HUES6 (cell line): ENCODE measurements around the gene CACNA1C.

ENCODE experiments used
- H3K27ac ChIP-seq: 2 replicates; pipeline ENCODE4 v1.7.0; 2013; ENCODE audit warnings: low read depth, mild to moderate bottlenecking, low read length, inconsistent platforms
- H3K27me3 ChIP-seq: 2 replicates; pipeline ENCODE4 v1.6.1; 2013; ENCODE audit warnings: low read length; ENCODE audit not compliant: control insufficient read depth, insufficient read depth
- H3K36me3 ChIP-seq: 2 replicates; pipeline ENCODE4 v1.6.1; 2013; ENCODE audit warnings: low read length; ENCODE audit not compliant: control insufficient read depth, insufficient read depth
- H3K4me1 ChIP-seq: 2 replicates; pipeline ENCODE4 v1.6.1; 2013; ENCODE audit warnings: low read length; ENCODE audit not compliant: control insufficient read depth, insufficient read depth
- H3K4me3 ChIP-seq: 2 replicates; pipeline ENCODE4 v1.5.1; 2013; ENCODE audit warnings: low read depth, low read length
- H3K9ac ChIP-seq: one replicate; pipeline ENCODE4 v1.6.1; 2013; ENCODE audit warnings: mild to moderate bottlenecking, low read length
- H3K9me3 ChIP-seq: 2 replicates; pipeline ENCODE4 v1.6.1; 2013; ENCODE audit warnings: low read depth, low read length; ENCODE audit not compliant: control insufficient read depth, insufficient read depth

The CACNA1C gene

GRCh38 chr12:2422591-2422990 lies 369.8 kb downstream of the CACNA1C start:
- H3K27ac ChIP-seq, result no peak overlapping the region
- peaks cover 8% of the 10 kb centered on the region; the same call in 1 of the 2 replicates for H3K9me3 ChIP-seq
- no peaks in the 10 kb centered on the region for H3K27me3 ChIP-seq
- peaks cover 9% of the 10 kb centered on the region for H3K4me1 ChIP-seq
- H3K4me3 ChIP-seq, result no peak overlapping the region
- no peak overlapping the region for H3K9ac ChIP-seq
- H3K36me3 ChIP-seq, result no peaks in the 10 kb centered on the region

- Histone ChIP-seq H3K36me3 (no peaks in the 10 kb centered on the region), H3K27me3 (no peaks in the 10 kb centered on the region), H3K9ac (no peak overlapping the region), H3K4me3 (no peak overlapping the region), H3K27ac (no peak overlapping the region), H3K9me3 (peaks cover 8% of the 10 kb centered on the region; the same call in 1 of the 2 replicates), H3K4me1 (no peaks in the 10 kb centered on the region; the same call in 1 of the 2 replicates)
Measured at GRCh38 chr12:2429032-2429431, 376.2 kb downstream of the CACNA1C start.

- Histone ChIP-seq H3K4me1 (no peaks in the 10 kb centered on the region), H3K9ac (no peak overlapping the region), H3K9me3 (peaks cover 1% of the 10 kb centered on the region; the same call in 1 of the 2 replicates), H3K36me3 (no peaks in the 10 kb centered on the region), H3K27me3 (no peaks in the 10 kb centered on the region), H3K27ac (no peak overlapping the region), H3K4me3 (no peak overlapping the region)
Measured at GRCh38 chr12:2431810-2432209, 379.0 kb downstream of the CACNA1C start.

- Histone ChIP-seq H3K4me1 (no peaks in the 10 kb centered on the region), H3K27ac (no peak overlapping the region), H3K4me3 (no peak overlapping the region), H3K27me3 (no peaks in the 10 kb centered on the region), H3K9ac (no peak overlapping the region), H3K36me3 (no peaks in the 10 kb centered on the region), H3K9me3 (no peaks in the 10 kb centered on the region; the same call in 1 of the 2 replicates)
Measured at GRCh38 chr12:2432856-2433255, 380.1 kb downstream of the CACNA1C start.

GRCh38 chr12:2435511-2435910 lies 382.7 kb downstream of the CACNA1C start:
- no peaks in the 10 kb centered on the region; the same call in 1 of the 2 replicates for H3K9me3 ChIP-seq
- no peak overlapping the region for H3K27ac ChIP-seq
- no peaks in the 10 kb centered on the region for H3K36me3 ChIP-seq
- no peak overlapping the region for H3K9ac ChIP-seq
- no peaks in the 10 kb centered on the region for H3K27me3 ChIP-seq
- no peaks in the 10 kb centered on the region for H3K4me1 ChIP-seq
- no peak overlapping the region for H3K4me3 ChIP-seq

- H3K9ac ChIP-seq, result no peak overlapping the region
- no peaks in the 10 kb centered on the region for H3K36me3 ChIP-seq
- no peaks in the 10 kb centered on the region; the same call in 1 of the 2 replicates for H3K9me3 ChIP-seq
- H3K4me3 ChIP-seq, result no peak overlapping the region
- H3K27me3 ChIP-seq, result no peaks in the 10 kb centered on the region; the same call in 1 of the 2 replicates
- H3K4me1 ChIP-seq, result no peaks in the 10 kb centered on the region
- H3K27ac ChIP-seq, result no peak overlapping the region
Measured at GRCh38 chr12:2439332-2440100, 386.7 kb downstream of the CACNA1C start.

- no peak overlapping the region for H3K27ac ChIP-seq
- no peak overlapping the region for H3K4me3 ChIP-seq
- H3K9ac ChIP-seq, result no peak overlapping the region
- no peaks in the 10 kb centered on the region; the same call in 1 of the 2 replicates for H3K27me3 ChIP-seq
- no peaks in the 10 kb centered on the region for H3K36me3 ChIP-seq
- no peaks in the 10 kb centered on the region for H3K9me3 ChIP-seq
- H3K4me1 ChIP-seq, result no peaks in the 10 kb centered on the region
Measured at GRCh38 chr12:2443776-2444175, 391.0 kb downstream of the CACNA1C start.

GRCh38 chr12:2445968-2446367 lies 393.2 kb downstream of the CACNA1C start:
- H3K9me3 ChIP-seq, result no peaks in the 10 kb centered on the region
- H3K36me3 ChIP-seq, result no peaks in the 10 kb centered on the region
- H3K9ac ChIP-seq, result no peak overlapping the region
- H3K4me1 ChIP-seq, result no peaks in the 10 kb centered on the region
- H3K27ac ChIP-seq, result no peak overlapping the region
- H3K4me3 ChIP-seq, result no peak overlapping the region
- no peaks in the 10 kb centered on the region; the same call in 1 of the 2 replicates for H3K27me3 ChIP-seq

GRCh38 chr12:2447861-2448260 lies 395.1 kb downstream of the CACNA1C start:
- no peak overlapping the region for H3K9ac ChIP-seq
- no peak overlapping the region for H3K4me3 ChIP-seq
- no peaks in the 10 kb centered on the region for H3K4me1 ChIP-seq
- no peak overlapping the region for H3K27ac ChIP-seq
- H3K36me3 ChIP-seq, result no peaks in the 10 kb centered on the region
- H3K27me3 ChIP-seq, result no peaks in the 10 kb centered on the region; the same call in 1 of the 2 replicates
- H3K9me3 ChIP-seq, result no peaks in the 10 kb centered on the region

GRCh38 chr12:2449586-2449985 lies 396.8 kb downstream of the CACNA1C start:
- Histone ChIP-seq H3K4me3 (no peak overlapping the region), H3K36me3 (no peaks in the 10 kb centered on the region), H3K9me3 (no peaks in the 10 kb centered on the region), H3K9ac (no peak overlapping the region), H3K4me1 (no peaks in the 10 kb centered on the region), H3K27me3 (no peaks in the 10 kb centered on the region), H3K27ac (no peak overlapping the region)

- no peaks in the 10 kb centered on the region for H3K36me3 ChIP-seq
- H3K27ac ChIP-seq, result no peak overlapping the region
- no peaks in the 10 kb centered on the region for H3K9me3 ChIP-seq
- no peaks in the 10 kb centered on the region for H3K27me3 ChIP-seq
- H3K4me1 ChIP-seq, result no peaks in the 10 kb centered on the region
- H3K9ac ChIP-seq, result no peak overlapping the region
- no peak overlapping the region for H3K4me3 ChIP-seq
Measured at GRCh38 chr12:2450553-2450952, 397.8 kb downstream of the CACNA1C start.
